ENCODE results near the gene NDUFAF5. TPM values are rescaled to one million over a fixed set of nuclear protein-coding genes. Genes with fewer than 3 reads are reported as not detected.
A peak's percentile ranks its signal among the peaks of the same experiment; 100 is the strongest.
"Not testable (repeated sequence)": the region's sequence is repeated elsewhere in the genome, so short reads cannot be mapped to it uniquely, and the experiment has no call there.

Gene NDUFAF5, protein sequence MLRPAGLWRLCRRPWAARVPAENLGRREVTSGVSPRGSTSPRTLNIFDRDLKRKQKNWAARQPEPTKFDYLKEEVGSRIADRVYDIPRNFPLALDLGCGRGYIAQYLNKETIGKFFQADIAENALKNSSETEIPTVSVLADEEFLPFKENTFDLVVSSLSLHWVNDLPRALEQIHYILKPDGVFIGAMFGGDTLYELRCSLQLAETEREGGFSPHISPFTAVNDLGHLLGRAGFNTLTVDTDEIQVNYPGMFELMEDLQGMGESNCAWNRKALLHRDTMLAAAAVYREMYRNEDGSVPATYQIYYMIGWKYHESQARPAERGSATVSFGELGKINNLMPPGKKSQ
- 10 to 100 TPM; 13.6 to 24.8 (median 18.1) TPM for polyA plus RNA-seq (ENCODE audit: insufficient read length in 10 of 10)
- long read RNA-seq, donor 1, full-length matches to known transcripts: 1 of 1 reads
- long read RNA-seq, donor 1, partial matches to known transcripts: 0 of 1 reads
- long read RNA-seq, donor 1, other reads (novel, unspliced or antisense): 0 of 1 reads
- long read RNA-seq, donor 2: 0 reads
- long read RNA-seq, donor 3: 0 reads
- long read RNA-seq, donor 4, partial matches to known transcripts: 0 of 2 reads
- long read RNA-seq, donor 4, other reads (novel, unspliced or antisense): 0 of 2 reads
- long read RNA-seq, donor 5: 0 reads
- long read RNA-seq, donor 6, full-length matches to known transcripts: 5 of 5 reads
- long read RNA-seq, donor 6, partial matches to known transcripts: 0 of 5 reads
- long read RNA-seq, donor 6, other reads (novel, unspliced or antisense): 0 of 5 reads
- long read RNA-seq, donor 7, full-length matches to known transcripts: 5 of 5 reads
- long read RNA-seq, donor 7, partial matches to known transcripts: 0 of 5 reads
- long read RNA-seq, donor 7, other reads (novel, unspliced or antisense): 0 of 5 reads
- long read RNA-seq, donor 8, full-length matches to known transcripts: 5 of 5 reads
- long read RNA-seq, donor 8, partial matches to known transcripts: 0 of 5 reads
- long read RNA-seq, donor 8, other reads (novel, unspliced or antisense): 0 of 5 reads
- long read RNA-seq, donor 9: 0 reads

DNA sequence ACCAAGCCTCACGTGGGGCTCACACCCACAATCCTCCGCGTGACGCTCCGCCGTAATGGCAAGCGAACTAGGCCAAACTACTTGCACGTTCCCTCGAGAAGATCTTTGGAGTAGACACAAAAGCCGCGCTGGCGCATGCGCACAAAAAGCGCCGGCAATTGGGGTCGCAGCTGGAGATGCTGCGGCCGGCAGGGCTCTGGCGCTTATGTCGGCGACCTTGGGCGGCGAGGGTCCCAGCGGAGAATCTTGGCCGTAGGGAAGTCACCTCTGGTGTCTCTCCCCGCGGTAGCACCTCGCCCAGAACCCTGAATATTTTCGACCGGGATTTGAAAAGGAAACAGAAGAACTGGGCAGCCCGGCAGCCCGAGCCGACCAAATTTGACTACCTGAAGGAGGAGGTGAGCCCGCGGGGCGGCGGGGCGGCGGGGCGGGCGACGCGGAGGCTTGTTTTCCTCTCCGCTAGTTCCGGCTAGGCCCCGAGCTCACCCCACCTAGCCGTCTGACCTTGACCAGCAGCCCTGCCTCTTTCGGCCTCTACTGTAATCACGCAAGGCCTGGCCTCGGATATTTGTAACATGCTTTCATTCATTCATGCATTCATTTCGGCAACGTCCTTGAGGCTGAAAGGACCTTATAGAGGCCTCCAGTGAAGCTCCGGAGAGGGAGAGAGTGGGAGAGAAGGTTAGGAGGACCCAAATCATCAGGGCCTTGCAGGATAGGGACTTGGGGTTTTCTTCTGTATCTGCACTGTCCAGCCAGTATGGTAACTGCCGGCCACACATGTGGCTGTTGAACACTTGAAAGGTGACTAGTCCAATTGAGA lies at the start of gene NDUFAF5, which contains the start of gene ESF1:
Gene NDUFAF5, plus strand, starts transcription at position 136 of the 823 bp plus-strand sequence. Its CDS starts 41 bp downstream, at position 177.
Gene ESF1, minus strand, starts transcription at position 27 of the 823 bp plus-strand sequence. CDS start 1,779 bp downstream, outside the sequence.
- DNase-seq: peak; percentile 96 to 97 (median 97)

DNA sequence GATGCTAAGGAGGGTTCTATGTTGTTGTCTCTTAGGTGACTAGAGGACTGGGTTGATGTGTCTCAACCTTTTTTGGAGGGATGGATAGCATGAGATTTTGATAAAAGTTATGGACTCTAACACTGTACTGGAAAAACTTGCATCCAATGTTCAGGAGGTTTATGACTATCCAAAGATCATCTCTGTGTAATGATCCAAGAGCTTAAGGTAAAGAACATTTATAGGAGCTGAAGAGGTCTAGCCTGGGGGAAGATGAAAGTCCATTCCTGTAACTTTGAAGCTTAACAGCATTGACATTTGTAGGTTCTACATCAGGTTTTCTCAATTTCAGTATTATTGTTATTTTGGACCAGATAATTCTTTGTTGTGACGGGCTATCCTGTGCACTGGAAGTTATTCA lies 49.0 kb upstream of the NDUFAF5 start:
- DNase-seq: no peak

DNA sequence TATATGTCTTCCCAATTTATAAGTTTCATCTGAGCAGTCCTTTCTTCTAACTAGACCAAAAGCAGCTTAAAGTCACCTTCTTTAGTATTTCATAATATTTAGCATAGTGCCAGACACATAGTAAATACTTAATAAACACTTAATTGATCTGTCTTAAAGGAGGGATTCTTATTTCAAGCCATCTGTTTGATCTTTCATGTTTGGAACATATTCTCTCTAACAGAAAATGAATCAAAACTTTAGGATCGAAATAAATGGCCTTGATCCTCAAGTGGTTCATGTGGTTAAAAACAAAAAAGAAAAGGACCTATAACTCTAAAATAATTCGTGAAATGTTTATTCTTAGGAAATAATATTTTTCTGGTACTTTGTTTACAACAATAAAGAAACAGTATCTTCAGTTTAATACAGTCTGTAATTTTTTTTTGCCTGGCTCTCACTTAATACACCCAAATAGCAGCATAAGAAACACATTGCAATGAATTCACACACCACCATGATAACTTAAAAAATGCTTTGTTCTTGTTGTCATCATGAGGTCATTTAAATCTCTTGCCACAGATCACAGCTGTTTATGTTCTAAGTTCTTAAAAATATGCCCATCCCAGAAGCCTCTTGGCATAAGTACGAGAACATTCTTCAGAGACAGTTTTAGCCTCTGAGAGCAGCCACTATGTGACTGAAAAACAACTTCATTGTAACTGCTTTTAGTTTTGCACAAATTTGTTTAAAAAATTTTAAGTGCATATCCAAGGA lies 48.2 kb upstream of the NDUFAF5 start:
- DNase-seq: peak; percentile 48 to 60 (median 52)

DNA sequence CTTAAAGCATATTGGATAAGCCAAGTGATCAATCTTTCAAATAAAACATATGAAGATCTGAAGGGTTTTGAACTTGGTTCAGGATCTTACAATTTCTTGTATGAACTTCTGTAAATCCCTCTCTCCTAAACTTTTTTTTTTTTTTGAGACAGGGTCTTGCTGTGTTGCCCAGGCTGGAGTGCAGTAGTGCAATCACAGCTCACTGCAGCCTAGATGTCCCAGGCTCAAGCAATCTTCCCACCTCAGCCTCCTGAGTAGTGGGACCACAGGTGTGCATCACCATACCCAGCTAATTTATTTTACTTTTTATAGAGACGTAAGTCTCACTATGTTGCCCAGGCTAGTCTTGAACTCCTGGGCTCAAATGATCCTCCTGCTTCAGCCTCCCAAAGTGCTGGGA lies 46.6 kb upstream of the NDUFAF5 start:
- DNase-seq: not testable (repeated sequence)

DNA sequence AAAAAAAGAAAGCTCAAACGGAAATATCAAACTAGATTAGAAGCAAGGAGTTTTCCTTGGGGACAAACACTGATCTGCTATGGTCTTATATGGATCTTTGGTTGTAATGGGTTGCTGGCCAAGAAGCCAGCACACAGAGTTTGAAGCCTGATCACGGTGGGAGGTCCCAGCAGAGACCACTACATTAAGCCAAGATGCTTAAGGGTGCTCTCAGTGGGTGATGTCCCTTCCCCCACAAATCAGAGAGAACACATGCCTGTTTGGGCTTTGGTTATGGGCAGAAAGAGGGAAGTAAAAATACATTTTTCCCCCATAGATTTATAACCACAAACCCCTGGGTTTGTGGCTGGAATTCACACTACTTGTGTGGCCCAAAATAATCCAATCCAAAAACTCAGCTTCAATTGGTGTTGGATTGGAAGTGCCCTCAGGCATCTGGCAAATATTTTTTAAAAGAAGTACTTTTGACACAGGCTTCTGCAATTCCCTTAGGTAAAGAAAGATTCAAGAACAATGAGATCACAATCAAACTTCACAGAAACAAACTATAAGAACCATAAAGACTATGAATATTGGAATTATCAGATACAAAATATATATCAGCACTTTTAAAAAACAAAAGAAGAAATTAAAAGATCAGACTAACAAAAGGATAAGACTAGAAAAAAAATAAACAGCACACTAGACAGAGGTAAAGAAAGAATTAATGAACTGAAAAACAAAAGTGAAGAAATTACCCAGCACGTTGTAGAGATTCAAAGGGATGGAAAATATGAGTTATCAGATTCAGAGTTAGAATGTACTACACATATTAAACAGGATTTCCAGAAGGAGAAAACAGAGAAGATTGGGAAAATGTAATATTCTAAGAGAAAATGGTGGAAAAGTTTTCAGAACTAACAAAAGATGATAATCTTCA lies 44.8 kb upstream of the NDUFAF5 start:
- DNase-seq: no peak

DNA sequence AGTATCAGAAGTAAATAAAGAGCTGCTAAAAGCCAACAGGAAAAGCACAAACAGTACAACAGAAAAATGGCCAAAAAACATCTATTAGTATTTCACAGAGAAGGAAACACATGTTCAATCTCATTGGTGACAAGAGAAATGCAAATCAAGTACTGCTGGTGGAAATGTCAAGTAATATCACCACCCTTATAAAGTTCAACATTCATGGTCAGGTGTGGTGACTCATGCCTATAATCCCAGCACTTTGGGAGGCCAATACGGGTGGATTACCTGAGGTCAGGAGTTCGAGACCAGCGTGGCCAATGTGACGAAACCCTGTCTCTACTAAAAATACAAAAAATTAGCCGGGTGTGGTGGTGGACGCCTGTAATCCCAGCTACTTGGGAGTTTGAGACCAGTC lies 42.9 kb upstream of the NDUFAF5 start:
- DNase-seq: no peak

DNA sequence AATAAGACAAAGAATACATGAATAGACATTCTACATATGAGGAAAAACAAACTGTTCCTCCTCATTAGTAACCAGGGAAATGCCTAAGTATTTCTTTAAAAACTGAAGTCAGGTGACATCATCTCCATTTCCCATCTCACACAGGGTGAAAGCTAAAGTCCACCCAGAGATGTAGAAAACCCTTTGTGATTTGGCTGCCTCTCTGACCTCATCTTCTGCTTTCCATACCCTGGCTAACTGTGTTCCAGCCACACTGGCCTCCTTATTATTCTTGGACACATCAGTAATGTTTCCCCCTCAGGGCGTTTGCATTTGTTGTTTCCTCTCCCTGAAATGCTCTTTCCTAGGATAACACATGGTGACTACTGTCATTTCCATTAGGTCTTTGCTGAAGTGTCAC lies 40.5 kb upstream of the NDUFAF5 start:
- no peak for DNase-seq

DNA sequence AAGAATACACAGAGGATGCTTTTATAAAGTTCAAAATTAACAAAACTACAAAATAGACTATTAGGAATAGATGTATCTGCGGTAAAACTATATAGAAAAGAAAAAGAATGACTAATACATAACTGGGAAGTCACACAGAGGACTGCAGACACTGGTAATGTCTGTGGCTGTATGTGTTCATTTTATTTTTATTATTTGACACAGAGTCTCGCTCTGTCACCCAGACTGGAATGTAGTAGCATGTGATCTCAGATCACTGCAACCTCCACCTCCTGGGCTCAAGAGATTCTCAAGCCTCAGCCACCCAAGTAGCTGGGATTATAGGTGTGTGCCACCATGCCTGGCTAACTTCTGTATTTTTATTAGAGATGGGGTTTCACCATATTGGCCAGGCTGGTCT lies 39.0 kb upstream of the NDUFAF5 start:
- no peak for DNase-seq

DNA sequence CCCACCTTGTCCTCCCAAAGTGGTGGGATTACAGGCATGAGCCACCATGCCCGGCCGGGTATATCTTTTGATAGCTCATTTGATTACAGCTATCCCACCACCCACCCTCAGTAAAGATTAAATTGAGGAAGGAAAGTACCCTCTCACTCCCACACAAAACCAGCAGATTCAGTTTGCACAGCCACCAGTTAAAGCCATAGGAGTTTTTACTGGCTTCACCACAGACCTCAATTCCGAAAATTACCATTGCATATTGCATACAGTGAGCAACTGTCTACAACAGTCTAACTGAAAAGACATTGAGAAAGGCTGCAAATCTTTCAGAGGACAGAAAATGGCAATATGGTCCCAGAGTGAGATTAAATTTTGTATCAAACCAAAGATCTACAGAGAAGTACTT lies 35.0 kb upstream of the NDUFAF5 start:
- no peak for DNase-seq

DNA sequence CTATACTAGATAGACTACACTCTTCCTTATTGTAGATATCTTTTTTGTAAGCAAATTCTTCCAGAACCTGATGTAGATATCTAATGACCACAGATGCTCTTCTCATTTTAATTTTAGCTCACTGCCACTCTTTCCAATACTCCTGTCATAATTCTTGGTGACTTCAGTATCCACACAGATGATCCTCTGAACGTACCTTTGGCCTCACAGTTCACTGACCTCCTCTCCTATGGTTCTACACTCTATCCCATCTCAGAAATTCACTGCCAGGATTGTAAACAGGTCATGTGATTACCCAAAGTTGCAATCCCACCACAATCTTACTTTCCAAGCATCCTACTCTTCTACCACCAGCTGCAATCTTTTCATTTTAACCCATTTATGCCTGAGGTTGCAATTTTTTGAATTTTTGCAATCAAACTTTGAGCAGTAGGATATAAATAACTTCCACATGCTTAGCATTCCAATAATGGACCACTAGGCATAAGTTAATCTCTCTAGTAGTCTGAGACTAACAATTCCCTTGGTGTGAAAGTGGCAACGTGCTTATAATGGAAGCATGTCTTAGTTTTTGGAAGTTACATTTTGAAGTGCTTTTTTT lies 31.3 kb upstream of the NDUFAF5 start:
- no peak for DNase-seq

DNA sequence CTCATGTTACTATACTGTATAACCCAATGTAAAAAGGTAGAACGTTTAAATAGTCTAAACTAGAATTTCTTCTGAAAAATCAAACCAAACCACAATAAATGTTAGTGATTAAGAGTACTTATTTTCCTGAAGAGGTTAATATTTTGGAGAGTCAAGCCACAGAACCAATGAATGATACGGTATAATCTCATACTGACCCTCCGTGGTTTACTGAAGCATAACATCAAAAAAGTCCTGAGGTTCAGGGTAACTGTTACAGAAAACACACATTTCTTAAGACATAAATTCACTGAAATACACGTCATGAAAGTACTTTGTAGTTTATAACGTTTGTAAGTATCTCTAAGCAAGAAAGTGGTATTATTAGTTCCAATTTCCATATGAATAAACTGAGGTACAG lies 29.0 kb upstream of the NDUFAF5 start:
- peak in 1 of 3 donors; percentile 25 for DNase-seq

DNA sequence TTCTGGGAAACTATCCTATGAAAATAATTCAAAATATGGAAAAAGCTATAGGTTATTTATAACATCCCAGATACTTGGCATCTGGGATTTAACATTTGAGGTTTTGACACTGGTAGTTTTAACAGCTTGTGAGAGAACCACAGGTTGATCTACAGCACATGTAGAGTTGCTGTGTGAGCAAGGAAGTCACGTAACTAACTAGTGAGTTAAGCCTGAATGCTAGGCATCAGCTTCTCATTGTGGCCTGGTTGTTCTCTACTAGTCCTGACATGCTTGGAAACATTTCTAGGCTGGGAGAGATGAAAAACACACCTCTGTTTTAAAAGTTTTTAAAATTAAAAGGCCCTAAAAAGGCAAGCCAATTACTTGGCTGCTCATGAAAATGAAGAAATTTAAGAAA lies 28.3 kb upstream of the NDUFAF5 start:
- no peak for DNase-seq

DNA sequence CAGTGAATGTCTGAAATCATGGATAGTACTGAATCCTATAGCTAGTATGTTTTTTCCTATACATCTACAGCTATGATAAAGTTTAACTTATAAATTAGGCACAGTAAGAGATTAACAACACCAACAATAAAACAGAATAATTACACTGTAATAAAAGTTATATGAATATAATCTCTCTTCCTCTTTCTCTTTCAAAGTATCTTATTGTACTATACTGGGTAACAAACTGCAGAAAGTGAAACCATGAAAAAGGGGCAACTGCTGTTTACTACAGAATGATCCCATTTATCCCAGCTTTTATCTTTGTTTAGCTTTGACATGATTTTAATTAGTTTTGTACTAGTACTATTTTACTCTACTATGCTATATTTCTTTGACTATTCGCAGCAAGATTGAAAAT lies 25.9 kb upstream of the NDUFAF5 start:
- no peak for DNase-seq

DNA sequence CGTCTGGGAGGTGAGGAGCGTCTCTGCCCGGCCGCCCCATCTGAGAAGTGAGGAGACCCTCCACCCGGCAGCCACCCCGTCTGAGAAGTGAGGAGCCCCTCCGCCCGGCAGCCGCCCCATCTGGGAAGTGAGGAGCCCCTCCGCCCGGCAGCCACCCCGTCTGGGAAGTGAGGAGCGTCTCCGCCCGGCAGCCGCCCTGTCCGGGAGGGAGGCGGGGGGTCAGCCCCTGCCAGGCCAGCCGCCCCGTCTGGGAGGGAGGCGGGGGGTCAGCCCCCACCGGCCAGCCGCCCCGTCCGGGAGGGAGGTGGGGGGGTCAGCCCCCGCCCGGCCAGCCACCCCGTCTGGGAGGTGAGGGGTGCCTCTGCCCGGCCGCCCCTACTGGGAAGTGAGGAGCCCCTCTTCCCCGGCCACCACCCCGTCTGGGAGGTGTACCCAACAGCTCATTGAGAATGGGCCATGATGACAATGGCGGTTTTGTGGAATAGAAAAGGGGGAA lies 24.3 kb upstream of the NDUFAF5 start:
- DNase-seq: not testable (repeated sequence)

DNA sequence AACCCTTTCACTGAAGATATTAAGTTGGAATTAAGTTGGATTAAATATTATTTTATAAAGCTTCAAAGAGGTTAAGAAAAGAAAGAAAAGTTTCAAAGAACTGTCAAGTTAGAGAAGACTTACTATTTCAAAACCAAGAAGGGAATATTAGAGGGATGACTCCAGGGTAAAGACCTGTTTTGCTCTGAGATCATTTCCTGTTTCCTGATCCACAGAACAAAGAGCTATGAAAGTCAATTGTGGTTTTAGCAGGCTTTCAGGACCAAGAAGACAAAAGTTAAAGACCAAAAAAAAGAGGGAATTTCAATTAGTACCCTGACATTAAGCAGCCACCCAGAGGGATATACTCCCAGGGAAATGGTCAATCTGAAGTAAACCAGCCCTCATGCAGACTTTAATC lies 19.5 kb upstream of the NDUFAF5 start:
- DNase-seq: no peak

DNA sequence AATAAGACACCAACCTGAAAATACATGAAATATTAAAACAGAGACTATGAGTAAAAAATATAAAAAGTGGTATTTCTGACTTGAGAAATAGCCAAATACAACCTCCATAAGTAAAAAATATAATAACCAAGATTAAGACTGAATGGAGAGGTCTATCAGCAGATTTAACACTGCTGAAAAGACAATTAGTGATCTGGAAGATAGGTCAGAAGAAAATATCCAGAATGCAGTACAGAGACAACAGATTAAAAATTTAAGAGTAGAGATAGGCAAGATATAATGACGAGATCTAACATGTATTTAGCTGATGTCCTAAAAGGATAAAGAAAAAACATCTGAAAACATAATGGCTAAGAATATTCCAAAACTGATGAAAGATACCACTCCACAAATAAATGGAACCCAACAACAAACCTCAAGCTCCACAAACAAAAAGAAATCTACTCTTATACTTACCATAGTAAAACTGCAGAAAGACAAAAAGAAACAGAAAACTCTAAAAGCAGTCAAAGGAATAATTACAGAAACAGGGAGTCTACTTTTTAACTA lies 18.9 kb upstream of the NDUFAF5 start:
- DNase-seq: no peak

DNA sequence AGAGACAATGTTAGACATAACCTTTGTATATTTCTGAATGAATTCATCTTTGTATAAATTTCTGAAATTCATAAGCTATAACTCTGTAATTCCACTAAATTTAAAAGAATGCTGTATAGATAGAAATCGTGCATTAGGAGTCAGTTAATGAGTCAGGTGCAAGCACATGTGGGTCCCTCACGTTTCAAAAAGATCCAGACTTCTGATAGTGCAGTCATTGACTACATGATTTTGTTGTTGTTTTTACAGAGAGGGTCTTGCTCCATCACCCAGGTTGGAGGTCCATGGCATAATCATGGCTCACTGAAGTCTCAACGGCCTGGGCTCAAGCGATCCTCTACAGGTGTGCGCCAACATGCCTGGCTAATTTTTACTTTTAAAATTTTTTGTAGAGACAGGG lies 14.7 kb upstream of the NDUFAF5 start:
- no peak for DNase-seq

DNA sequence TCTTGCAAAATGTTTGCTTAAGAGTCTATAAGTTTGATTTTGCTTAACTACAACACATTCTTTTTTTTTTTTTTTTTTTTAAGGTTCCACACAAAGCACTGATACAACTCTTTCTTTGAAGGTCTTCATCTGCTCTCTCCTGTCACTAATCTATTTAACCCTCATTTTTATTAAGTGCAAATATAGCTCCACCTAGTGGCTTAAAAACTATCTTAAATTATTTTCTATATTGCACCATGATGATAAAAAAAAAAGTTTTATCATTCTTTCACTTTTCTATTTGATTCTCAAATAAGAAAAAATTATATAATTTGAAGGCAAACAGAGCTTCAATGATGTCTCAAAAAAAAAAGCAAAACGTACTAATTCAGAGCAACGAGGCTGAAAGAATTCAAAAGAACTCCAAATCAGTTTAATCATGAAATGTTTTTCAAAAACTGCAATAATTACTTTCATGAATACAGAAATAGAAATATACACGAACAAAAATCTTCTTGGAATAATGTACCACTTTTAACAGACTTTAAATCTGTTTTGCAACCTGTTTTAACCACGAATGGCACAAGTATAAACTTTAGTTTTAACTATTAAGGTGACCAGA lies 12.9 kb upstream of the NDUFAF5 start:
- peak in 1 of 3 donors; percentile 12 for DNase-seq

All from muscle of back (tissue), 13 donors.